Endothelial cell of umbilical vein (primary cell): ENCODE results near the gene GPRIN1. TPM values are rescaled to one million over a fixed set of nuclear protein-coding genes. Genes with fewer than 3 reads are reported as not detected.

Source experiments
- BruUV-seq: library from RNA; stranded (reverse); fragments of 400-500 nt; replicated peaks from 2 replicates; lab custom pipeline; 2021; lab: Mats Ljungman, UMichigan
- CTCF ChIA-PET: fragments of 300-600, 350-600 bp; sonication (Branson Sonifier 250); formaldehyde crosslinking; loops from one replicate; lab custom pipeline; 2021; ENCODE audit warnings: antibody characterized with exemption, inconsistent platforms; lab: Charles Lee
- POLR2A ChIA-PET: fragments of 300-600, 350-600 bp; sonication (Branson Sonifier 250); formaldehyde crosslinking; loops from one replicate; lab custom pipeline; 2021; ENCODE audit warnings: antibody characterized with exemption, inconsistent platforms; lab: Charles Lee
- DNase-seq: peaks from one replicate; pipeline ENCODE4 v3.0.0-alpha.2; 2011; ENCODE audit warnings: low read depth, low spot score
- FAIRE-seq: peaks from 2 replicates; lab custom pipeline; 2011; peaks lifted over from hg19 to GRCh38; lab: Jason Lieb, UNC
- H2AFZ ChIP-seq: 2 replicates; pipeline ENCODE4 v1.6.0; 2012; ENCODE audit warnings: low read depth, low read length, control low read depth, inconsistent platforms
- H3K27ac ChIP-seq: 2 replicates; pipeline ENCODE4 v1.5.1; 2011; ENCODE audit warnings: low read depth, mild to moderate bottlenecking, control low read depth, low read length, moderate library complexity; ENCODE audit not compliant: insufficient read depth
- H3K27me3 ChIP-seq, 2 experiments: 2 replicates each; pipeline versions ENCODE4 v1.6.0 to v1.6.1; 2011; ENCODE audit warnings: low read length in 2 of 2, mixed read lengths in 1 of 2; ENCODE audit not compliant: control insufficient read depth in 2 of 2, insufficient read depth in 2 of 2
- H3K36me3 ChIP-seq, 2 experiments: 2 replicates in 1 of 2; 3 replicates in 1 of 2; pipeline ENCODE4 v1.5.1; 2011; ENCODE audit warnings: low read length in 2 of 2, mild to moderate bottlenecking in 1 of 2, moderate library complexity in 1 of 2; ENCODE audit not compliant: control insufficient read depth in 2 of 2, insufficient read depth in 2 of 2; ENCODE audit errors: extremely low read depth in 1 of 2
- H3K4me1 ChIP-seq: 3 replicates; pipeline ENCODE4 v1.5.1; 2011; ENCODE audit warnings: mild to moderate bottlenecking, low read length; ENCODE audit not compliant: control insufficient read depth, insufficient read depth; ENCODE audit errors: extremely low read depth
- H3K4me2 ChIP-seq: 2 replicates; pipeline ENCODE4 v1.6.1; 2011; ENCODE audit warnings: low read length, control low read depth, mixed read lengths; ENCODE audit not compliant: insufficient read depth
- H3K4me3 ChIP-seq, 3 experiments: fragments of 200-600 bp in 1 of 3; sonication (generic), shearing (Covaris generic) in 1 of 3; replicated peaks in 1 of 3; 2 replicates each; pipeline ENCODE4 v1.5.1; 2011 to 2016; ENCODE audit warnings: control low read depth in 3 of 3, low read length in 3 of 3, mild to moderate bottlenecking in 2 of 3, inconsistent platforms in 1 of 3, low read depth in 1 of 3, moderate library complexity in 1 of 3; ENCODE audit not compliant: insufficient read depth in 1 of 3
- H3K79me2 ChIP-seq: 2 replicates; pipeline ENCODE4 v1.6.0; 2012; ENCODE audit warnings: low read length, inconsistent platforms; ENCODE audit not compliant: control insufficient read depth, insufficient read depth
- H3K9ac ChIP-seq: replicated peaks from 2 replicates; pipeline ENCODE3; 2011; ENCODE audit warnings: low read length, control low read depth; ENCODE audit not compliant: insufficient read depth; ENCODE audit errors: extremely low read depth
- H3K9me1 ChIP-seq: replicated peaks from 3 replicates; pipeline ENCODE4 v1.6.0; 2011; ENCODE audit warnings: mild to moderate bottlenecking, low read length; ENCODE audit not compliant: control insufficient read depth, insufficient read depth; ENCODE audit errors: extremely low read depth
- H3K9me3 ChIP-seq: replicated peaks from 2 replicates; pipeline ENCODE4 v1.5.1; 2012; ENCODE audit warnings: low read length, inconsistent platforms; ENCODE audit not compliant: control insufficient read depth, insufficient read depth
- H4K20me1 ChIP-seq: replicated peaks from 2 replicates; pipeline ENCODE3; 2011; ENCODE audit warnings: mild to moderate bottlenecking, low read length; ENCODE audit not compliant: control insufficient read depth, insufficient read depth; ENCODE audit errors: extremely low read depth
- CTCF ChIP-seq, 2 donors: IDR thresholded peaks; 1 replicate in 1 of 2; 2 replicates in 1 of 2; pipeline ENCODE4 v1.5.1; 2011; ENCODE audit warnings: low read length in 2 of 2, mild to moderate bottlenecking in 2 of 2, moderate library complexity in 2 of 2, control low read depth in 1 of 2, inconsistent platforms in 1 of 2, low read depth in 1 of 2; ENCODE audit not compliant: insufficient read depth in 1 of 2; ENCODE audit errors: extremely low read depth in 1 of 2
- EZH2 ChIP-seq: IDR thresholded peaks from 2 replicates; pipeline ENCODE4 v1.6.1; 2012; ENCODE audit warnings: borderline replicate concordance, low read depth, mild to moderate bottlenecking, moderate library complexity, low read length, inconsistent platforms; ENCODE audit not compliant: severe bottlenecking
- FOS ChIP-seq: IDR thresholded peaks from 2 replicates; pipeline ENCODE4 v1.6.1; 2011; ENCODE audit warnings: mild to moderate bottlenecking, low read length, moderate library complexity, borderline replicate concordance; ENCODE audit not compliant: insufficient read depth
- GATA2 ChIP-seq: IDR thresholded peaks from 2 replicates; pipeline ENCODE4 v1.7.0; 2011; ENCODE audit warnings: low read depth, mild to moderate bottlenecking, moderate library complexity, mixed read lengths, low read length; ENCODE audit not compliant: insufficient read length, insufficient read depth
- JUN ChIP-seq: IDR thresholded peaks from 2 replicates; pipeline ENCODE4 v1.6.1; 2011; ENCODE audit warnings: borderline replicate concordance, low read depth; ENCODE audit not compliant: insufficient read length, insufficient read depth
- MAX ChIP-seq: IDR thresholded peaks from 2 replicates; pipeline ENCODE4 v1.6.1; 2011; ENCODE audit not compliant: insufficient read depth, insufficient read length
- MYC ChIP-seq: IDR thresholded peaks from one replicate; pipeline ENCODE4 v1.6.1; 2011; ENCODE audit warnings: mild to moderate bottlenecking, low read depth, low read length
- POLR2A ChIP-seq: IDR thresholded peaks from 2 replicates; pipeline ENCODE4 v1.6.1; 2012; ENCODE audit warnings: low read depth, mild to moderate bottlenecking, control low read depth, low read length
- POLR2AphosphoS5 ChIP-seq: IDR thresholded peaks from 2 replicates; pipeline ENCODE4 v1.6.1; 2012; ENCODE audit warnings: low read depth, mild to moderate bottlenecking, control low read depth, low read length, moderate library complexity; ENCODE audit not compliant: insufficient read depth
- dilution Hi-C: fragments of 300-500 bp; cut with MboI; formaldehyde crosslinking; loops from one replicate; pipeline ENCODE4 v1.15.0; 2019; ENCODE audit warnings: low sequenced_read_pairs; ENCODE audit not compliant: extremely low pct_ligation_motif_present
- intact Hi-C: fragments of 100-400 bp; cut with micrococcal nuclease; formaldehyde crosslinking; loops from one replicate; pipeline ENCODE4 v1.10.0; 2022
- polyA plus RNA-seq, 4 experiments: library from polyadenylated mRNA; depleted of rRNA in 3 of 4; stranded (reverse) in 3 of 4; unstranded in 1 of 4; fragments of >200 nt; gene quantifications; 2 replicates each; pipeline versions ENCODE4 v1.2.1 to v1.2.3, GENCODE V29; 2011 to 2012; ENCODE audit warnings: missing spikeins in 1 of 4
- total RNA-seq: library from RNA; stranded (reverse); gene quantifications from 2 replicates; pipeline ENCODE4 v1.2.3, GENCODE V29; 2021

The GPRIN1 gene
- total and polyA plus RNA-seq, 2 donors (not counting 3 experiments of a cell fraction or from before 2014, with no cell fraction given): 2.4 to 10.4 TPM

- intact Hi-C loops: no loop called here
- Histone ChIP-seq H3K27ac (no peak overlapping the region), H3K4me1 (no peaks in the 10 kb centered on the region), H3K9me1 (no peaks in the 10 kb centered on the region), H3K36me3 (no peaks in the 10 kb centered on the region), H3K79me2 (no peaks in the 10 kb centered on the region), H3K9ac (no peak overlapping the region), H2AFZ (no peak overlapping the region), H3K4me2 (no peak overlapping the region), H3K4me3 (no peak overlapping the region), H4K20me1 (no peaks in the 10 kb centered on the region), H3K27me3 (peaks cover 46 to 53% of the 10 kb centered on the region in 2 experiments), H3K9me3 (no peaks in the 10 kb centered on the region)
- DNase-seq (no peak), FAIRE-seq (no peak)
- no TSS peak for BruUV-seq
- CTCF ChIA-PET: interaction anchor here (0.7 kb wide), 1 partner anchor 13 kb away, joined by 3 read pairs; no protein-coding TSS in a partner anchor
- dilution Hi-C loops: no loop called here
- POLR2A ChIA-PET: no interaction called here
- TF ChIP-seq FOS (no peak), MAX (no peak), MYC (no peak), CTCF (IDR thresholded peaks at IDR 0.05; ENCODE audit: extremely low read depth in 1 of 2, insufficient read depth in 1 of 2, low read depth in 1 of 2, low read length in 2 of 2) (no peak), EZH2 (no peak), POLR2A (no peak), JUN (no peak), GATA2 (no peak), POLR2AphosphoS5 (no peak)
Observed at GRCh38 chr5:176625966-176626875, 16.3 kb upstream of the GPRIN1 start.
